Endodermal cell (in vitro differentiated cells): Measurements from ENCODE around the gene DBNL. TPM values are rescaled to one million over a fixed set of nuclear protein-coding genes. Genes with fewer than 3 reads are reported as not detected.
A peak's percentile ranks its signal among the peaks of the same experiment; 100 is the strongest.

Experiments used
- DNase-seq: peaks from one replicate; pipeline ENCODE4 v3.0.0-alpha.2; 2017
- H3K27ac ChIP-seq: 2 replicates; pipeline ENCODE4 v1.5.1; 2013; ENCODE audit warnings: mild to moderate bottlenecking, low read depth, low read length, moderate library complexity
- H3K27me3 ChIP-seq: 2 replicates; pipeline ENCODE4 v1.6.1; 2013; ENCODE audit warnings: mild to moderate bottlenecking, low read length, moderate library complexity; ENCODE audit not compliant: insufficient read depth, control insufficient read depth, poor library complexity, severe bottlenecking
- H3K36me3 ChIP-seq: 2 replicates; pipeline ENCODE4 v1.7.0; 2013; ENCODE audit warnings: mild to moderate bottlenecking, low read length, moderate library complexity; ENCODE audit not compliant: control insufficient read depth, insufficient read depth
- H3K4me1 ChIP-seq: one replicate; pipeline ENCODE4 v1.7.0; 2013; ENCODE audit warnings: low read length; ENCODE audit not compliant: control insufficient read depth, insufficient read depth
- H3K4me3 ChIP-seq: 2 replicates; pipeline ENCODE4 v1.5.1; 2013; ENCODE audit warnings: mild to moderate bottlenecking, low read length, moderate library complexity
- H3K9ac ChIP-seq: 2 replicates; pipeline ENCODE4 v1.6.1; 2013; ENCODE audit warnings: mild to moderate bottlenecking, low read length, moderate library complexity; ENCODE audit not compliant: poor library complexity, severe bottlenecking; ENCODE audit errors: extremely low read depth
- H3K9me3 ChIP-seq: 2 replicates; pipeline ENCODE4 v1.6.1; 2013; ENCODE audit warnings: mild to moderate bottlenecking, low read length, moderate library complexity; ENCODE audit not compliant: control insufficient read depth
- H3K27ac Mint-ChIP-seq: 2 replicates; pipeline ENCODE4 v1.8.0; 2020; ENCODE audit warnings: mixed read lengths
- H3K27me3 Mint-ChIP-seq: 2 replicates; pipeline ENCODE4 v1.8.0; 2021; ENCODE audit warnings: mild to moderate bottlenecking, mixed read lengths; ENCODE audit not compliant: insufficient read depth
- H3K36me3 Mint-ChIP-seq: 2 replicates; pipeline ENCODE4 v1.8.0; 2020; ENCODE audit warnings: low read depth, mixed read lengths
- H3K4me1 Mint-ChIP-seq: 2 replicates; pipeline ENCODE4 v1.8.0; 2020; ENCODE audit warnings: mixed read lengths
- H3K4me3 Mint-ChIP-seq: 2 replicates; pipeline ENCODE4 v1.8.0; 2020; ENCODE audit warnings: mild to moderate bottlenecking, moderate library complexity, mixed read lengths
- H3K9me3 Mint-ChIP-seq: 2 replicates; pipeline ENCODE4 v1.8.0; 2020; ENCODE audit warnings: mild to moderate bottlenecking, mixed read lengths
- CTCF ChIP-seq: fragments of 200-600 bp; sonication (generic); conservative IDR thresholded peaks from 2 replicates; pipeline ENCODE4 v1.5.0; 2021; ENCODE audit warnings: antibody characterized with exemption, mild to moderate bottlenecking
- WGBS, 2 experiments: methylation state at CpG; one replicate each; pipeline versions ENCODE4 v1.1.5 to v1.1.7; 2013; ENCODE audit warnings: missing lambda C conversion rate in 2 of 2, mixed read lengths in 1 of 2; ENCODE audit not compliant: insufficient coverage in 1 of 2, insufficient read length in 1 of 2; 5-methylcytosine and 5-hydroxymethylcytosine counted together
- total RNA-seq, 2 donors: library from RNA; stranded (reverse); fragmentation: NEBNext Ultra II Directional in 1 of 2; extraction: Animal tissue kit (Norgen Biotek cat#: 25700) in 1 of 2; gene quantifications; 2 replicates in 1 of 2; 3 replicates in 1 of 2; pipeline ENCODE4 v1.2.1, GENCODE V29; 2021

The DBNL gene
- total RNA-seq, 2 donors from 2014 or later, result 47.0 to 50.9 TPM

DNA sequence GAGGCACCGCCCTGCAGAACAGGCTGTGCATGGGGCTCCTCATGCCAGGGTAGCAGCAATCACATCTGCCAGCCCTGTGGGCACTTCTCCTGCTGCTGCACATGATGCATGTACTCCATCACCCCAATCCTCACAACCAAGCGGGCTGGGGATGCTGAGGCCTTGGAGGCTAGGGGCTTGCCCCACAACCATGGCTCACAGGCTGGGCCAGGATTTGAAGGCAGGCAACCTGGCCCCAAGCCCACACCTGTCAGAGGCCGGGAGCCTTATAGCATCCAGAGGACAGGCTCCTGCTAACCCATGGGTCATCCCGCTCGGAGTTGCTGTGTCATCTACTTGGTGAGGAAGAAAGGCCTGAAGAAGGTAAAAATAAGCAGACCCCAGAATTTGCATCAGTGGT lies 35.6 kb downstream of the DBNL start:
- Histone ChIP-seq H3K27me3 (no peaks in the 10 kb centered on the region), H3K4me1 (no peaks in the 10 kb centered on the region), H3K27ac (no peak overlapping the region), H3K4me3 (no peak overlapping the region), H3K9me3 (no peaks in the 10 kb centered on the region), H3K9ac (no peak overlapping the region), H3K36me3 (peaks cover 24% of the 10 kb centered on the region)
- H3K9me3 Mint-ChIP-seq, result no peaks in the 10 kb centered on the region
- DNase-seq, result no peak
- H3K4me1 Mint-ChIP-seq, result no peaks in the 10 kb centered on the region
- TF ChIP-seq CTCF, result no peak
- 95 to 96% methylated on average over 4 to 5 of the region's 5 CpGs for WGBS, 2 experiments
- no peak overlapping the region for H3K4me3 Mint-ChIP-seq
- H3K27me3 Mint-ChIP-seq, result peaks cover 17% of the 10 kb centered on the region
- no peak overlapping the region for H3K27ac Mint-ChIP-seq
- H3K36me3 Mint-ChIP-seq, result peaks cover 33% of the 10 kb centered on the region

DNA sequence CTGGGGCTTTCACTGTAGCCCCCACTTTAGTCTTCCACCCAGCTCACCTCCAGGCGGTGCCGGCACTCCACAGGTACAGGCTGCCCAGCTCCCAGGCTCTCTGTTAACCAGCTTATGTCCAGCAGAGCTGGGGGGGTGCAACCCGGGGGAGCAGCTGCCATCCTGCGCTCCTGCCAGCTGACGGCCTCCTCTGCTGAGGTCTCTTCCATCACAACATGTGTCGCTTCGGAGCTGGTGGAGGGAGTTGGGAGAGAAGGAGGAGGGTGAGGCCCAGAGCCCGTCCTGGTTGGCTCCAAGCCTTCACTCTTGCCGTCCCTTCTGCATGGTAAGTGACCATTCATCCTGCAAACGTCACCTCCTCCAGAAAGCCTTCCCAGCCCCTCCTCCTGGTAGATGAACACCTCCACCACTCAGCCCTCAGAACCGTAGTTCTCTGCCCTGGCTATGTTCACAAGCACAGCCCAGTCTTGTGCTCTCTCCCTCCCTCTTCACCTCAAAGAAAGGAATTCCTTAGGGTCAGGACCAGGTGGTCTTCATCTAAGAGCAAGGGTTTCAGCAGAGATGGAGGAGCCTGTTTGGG lies 36.3 kb downstream of the DBNL start:
- TF ChIP-seq CTCF, result no peak
- Mint-ChIP-seq H3K27ac (no peak overlapping the region), H3K27me3 (peaks cover 17% of the 10 kb centered on the region), H3K4me3 (peak overlapping the region; percentile 80), H3K9me3 (no peaks in the 10 kb centered on the region), H3K4me1 (no peaks in the 10 kb centered on the region), H3K36me3 (peaks cover 28% of the 10 kb centered on the region)
- 93 to 100% methylated on average over 1 to 9 of the region's 11 CpGs for WGBS, 2 experiments
- Histone ChIP-seq H3K27me3 (no peaks in the 10 kb centered on the region), H3K4me1 (no peaks in the 10 kb centered on the region), H3K4me3 (peak overlapping the region; percentile 91), H3K36me3 (peaks cover 24% of the 10 kb centered on the region), H3K9me3 (no peaks in the 10 kb centered on the region), H3K9ac (no peak overlapping the region), H3K27ac (no peak overlapping the region)
- no peak for DNase-seq

- no peak for DNase-seq
- Histone ChIP-seq H3K4me1 (no peaks in the 10 kb centered on the region), H3K9ac (no peak overlapping the region), H3K9me3 (no peaks in the 10 kb centered on the region), H3K27me3 (no peaks in the 10 kb centered on the region), H3K36me3 (peaks cover 21% of the 10 kb centered on the region), H3K4me3 (peak overlapping the region; percentile 91), H3K27ac (no peak overlapping the region)
- H3K27ac Mint-ChIP-seq, result no peak overlapping the region
- peaks cover 24% of the 10 kb centered on the region for H3K36me3 Mint-ChIP-seq
- H3K4me1 Mint-ChIP-seq, result no peaks in the 10 kb centered on the region
- WGBS, 2 experiments, result 93 to 96% methylated on average over 7 to 8 of the region's 9 CpGs
- peak overlapping the region; percentile 80 for H3K4me3 Mint-ChIP-seq
- H3K27me3 Mint-ChIP-seq, result peaks cover 17% of the 10 kb centered on the region
- no peaks in the 10 kb centered on the region for H3K9me3 Mint-ChIP-seq
- TF ChIP-seq CTCF, result no peak
These were observed 36.8 kb downstream of the DBNL start for GRCh38 chr7:44081266-44081748.
